ENCODE data around the gene BRCA1.
"Not testable (repeated sequence)": the region's sequence is repeated elsewhere in the genome, so short reads cannot be mapped to it uniquely, and the experiment has no call there.

BRCA1 gene

DNA sequence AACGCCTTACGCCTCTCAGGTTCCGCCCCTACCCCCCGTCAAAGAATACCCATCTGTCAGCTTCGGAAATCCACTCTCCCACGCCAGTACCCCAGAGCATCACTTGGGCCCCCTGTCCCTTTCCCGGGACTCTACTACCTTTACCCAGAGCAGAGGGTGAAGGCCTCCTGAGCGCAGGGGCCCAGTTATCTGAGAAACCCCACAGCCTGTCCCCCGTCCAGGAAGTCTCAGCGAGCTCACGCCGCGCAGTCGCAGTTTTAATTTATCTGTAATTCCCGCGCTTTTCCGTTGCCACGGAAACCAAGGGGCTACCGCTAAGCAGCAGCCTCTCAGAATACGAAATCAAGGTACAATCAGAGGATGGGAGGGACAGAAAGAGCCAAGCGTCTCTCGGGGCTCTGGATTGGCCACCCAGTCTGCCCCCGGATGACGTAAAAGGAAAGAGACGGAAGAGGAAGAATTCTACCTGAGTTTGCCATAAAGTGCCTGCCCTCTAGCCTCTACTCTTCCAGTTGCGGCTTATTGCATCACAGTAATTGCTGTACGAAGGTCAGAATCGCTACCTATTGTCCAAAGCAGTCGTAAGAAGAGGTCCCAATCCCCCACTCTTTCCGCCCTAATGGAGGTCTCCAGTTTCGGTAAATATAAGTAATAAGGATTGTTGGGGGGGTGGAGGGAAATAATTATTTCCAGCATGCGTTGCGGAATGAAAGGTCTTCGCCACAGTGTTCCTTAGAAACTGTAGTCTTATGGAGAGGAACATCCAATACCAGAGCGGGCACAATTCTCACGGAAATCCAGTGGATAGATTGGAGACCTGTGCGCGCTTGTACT is at the start of gene BRCA1:
BRCA1 (minus strand) TSS at position 232 of the 834 bp plus-strand sequence. CDS start 1,268 bp downstream, outside the sequence.
- Histone ChIP-seq H3K36me3 (ENCODE audit: control insufficient read depth, insufficient read depth, low read length) (peaks cover 9% of the 10 kb centered on the region), H3K4me1 (ENCODE audit: control insufficient read depth, insufficient read depth, low read length) (no peaks in the 10 kb centered on the region)

GRCh38 chr17:43171586-43172487 is 46.7 kb upstream of the BRCA1 start:
- H3K4me1 ChIP-seq (ENCODE audit: control insufficient read depth, insufficient read depth, low read length) = no peaks in the 10 kb centered on the region
- H3K27me3 ChIP-seq (ENCODE audit: control insufficient read depth, insufficient read depth, low read length) = no peaks in the 10 kb centered on the region
- H3K9ac ChIP-seq (ENCODE audit: low read depth, low read length) = peak overlapping the region; percentile 38
- H3K9me3 ChIP-seq (ENCODE audit: control insufficient read depth, insufficient read depth, low read length) = no peaks in the 10 kb centered on the region
- peak overlapping the region; percentile 99 for H3K4me3 ChIP-seq (ENCODE audit: low read depth, low read length)
- H3K36me3 ChIP-seq (ENCODE audit: control insufficient read depth, insufficient read depth, low read length) = no peaks in the 10 kb centered on the region

More for the DNA sequence above, at the start of gene BRCA1:
- Histone ChIP-seq H3K9me3 (ENCODE audit: control insufficient read depth, insufficient read depth, low read length) (no peaks in the 10 kb centered on the region), H3K9ac (ENCODE audit: low read depth, low read length) (peak within 1 kb of the TSS; percentile 74), H3K4me3 (ENCODE audit: low read depth, low read length) (peak within 1 kb of the TSS; percentile 92), H3K27me3 (ENCODE audit: control insufficient read depth, insufficient read depth, low read length) (no peaks in the 10 kb centered on the region)

DNA sequence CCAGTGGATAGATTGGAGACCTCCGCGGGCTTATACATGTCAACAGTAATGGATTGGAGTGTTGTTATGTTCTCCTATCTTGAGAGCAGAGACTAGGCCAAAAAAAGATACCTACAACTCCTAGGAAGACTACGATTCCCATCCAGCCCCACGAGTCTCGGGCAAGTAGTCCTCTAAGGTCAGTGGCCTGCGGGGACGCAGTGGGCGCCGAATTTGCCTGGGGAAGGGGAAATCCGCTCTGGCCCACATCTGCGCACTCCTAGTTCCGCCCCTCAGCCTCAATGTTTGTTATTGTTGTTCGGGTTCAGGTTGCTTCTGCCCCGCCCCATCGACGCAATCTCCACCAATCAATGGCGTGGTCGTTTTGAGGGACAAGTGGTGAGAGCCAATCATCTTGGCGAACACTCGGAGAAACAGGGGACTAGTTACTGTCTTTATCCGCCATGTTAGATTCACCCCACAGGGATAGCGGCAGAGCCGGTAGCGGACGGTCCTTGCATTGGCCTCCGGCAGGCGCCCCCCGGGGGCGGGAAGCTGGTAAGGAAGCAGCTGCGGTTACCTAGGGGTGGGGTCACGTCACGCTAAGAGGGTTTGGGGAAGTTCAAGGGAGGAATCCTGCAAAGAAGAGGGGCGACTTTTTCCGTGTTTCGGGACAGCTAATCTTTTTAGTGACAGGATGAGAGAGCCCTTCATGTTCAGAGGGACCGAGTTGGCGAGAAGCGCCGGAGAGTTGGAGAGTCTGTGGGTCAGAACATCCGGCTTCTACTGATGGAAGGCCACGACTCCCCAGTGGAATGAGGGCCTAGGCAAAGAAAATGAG is 45.8 kb upstream of the BRCA1 start, which contains the start of gene NBR1:
NBR1 (plus strand) TSS at position 449 of the 820 bp plus-strand sequence. CDS start 4,586 bp downstream, outside the sequence.
- peak within 1 kb of the TSS; percentile 99 for H3K4me3 ChIP-seq (ENCODE audit: low read depth, low read length)
- no peaks in the 10 kb centered on the region for H3K36me3 ChIP-seq (ENCODE audit: control insufficient read depth, insufficient read depth, low read length)
- no peaks in the 10 kb centered on the region for H3K4me1 ChIP-seq (ENCODE audit: control insufficient read depth, insufficient read depth, low read length)

GRCh38 chr17:43170140-43170765 is 45.1 kb upstream of the BRCA1 start:
- Histone ChIP-seq H3K9ac (ENCODE audit: low read depth, low read length) (peak overlapping the region; percentile 83), H3K9me3 (ENCODE audit: control insufficient read depth, insufficient read depth, low read length) (no peaks in the 10 kb centered on the region), H3K4me3 (ENCODE audit: low read depth, low read length) (peak overlapping the region; percentile 99), H3K27me3 (ENCODE audit: control insufficient read depth, insufficient read depth, low read length) (no peaks in the 10 kb centered on the region), H3K36me3 (ENCODE audit: control insufficient read depth, insufficient read depth, low read length) (no peaks in the 10 kb centered on the region), H3K4me1 (ENCODE audit: control insufficient read depth, insufficient read depth, low read length) (no peaks in the 10 kb centered on the region)

More for the DNA sequence above, 45.8 kb upstream of the BRCA1 start, which contains the start of gene NBR1:
- Histone ChIP-seq H3K9ac (ENCODE audit: low read depth, low read length) (peak within 1 kb of the TSS; percentile 83), H3K27me3 (ENCODE audit: control insufficient read depth, insufficient read depth, low read length) (no peaks in the 10 kb centered on the region), H3K9me3 (ENCODE audit: control insufficient read depth, insufficient read depth, low read length) (no peaks in the 10 kb centered on the region)

GRCh38 chr17:43169561-43170139 is 44.5 kb upstream of the BRCA1 start:
- no peaks in the 10 kb centered on the region for H3K36me3 ChIP-seq (ENCODE audit: control insufficient read depth, insufficient read depth, low read length)
- H3K27me3 ChIP-seq (ENCODE audit: control insufficient read depth, insufficient read depth, low read length) = no peaks in the 10 kb centered on the region
- no peaks in the 10 kb centered on the region for H3K4me1 ChIP-seq (ENCODE audit: control insufficient read depth, insufficient read depth, low read length)
- H3K9ac ChIP-seq (ENCODE audit: low read depth, low read length) = peak overlapping the region; percentile 37
- peak overlapping the region; percentile 99 for H3K4me3 ChIP-seq (ENCODE audit: low read depth, low read length)
- no peaks in the 10 kb centered on the region for H3K9me3 ChIP-seq (ENCODE audit: control insufficient read depth, insufficient read depth, low read length)

DNA sequence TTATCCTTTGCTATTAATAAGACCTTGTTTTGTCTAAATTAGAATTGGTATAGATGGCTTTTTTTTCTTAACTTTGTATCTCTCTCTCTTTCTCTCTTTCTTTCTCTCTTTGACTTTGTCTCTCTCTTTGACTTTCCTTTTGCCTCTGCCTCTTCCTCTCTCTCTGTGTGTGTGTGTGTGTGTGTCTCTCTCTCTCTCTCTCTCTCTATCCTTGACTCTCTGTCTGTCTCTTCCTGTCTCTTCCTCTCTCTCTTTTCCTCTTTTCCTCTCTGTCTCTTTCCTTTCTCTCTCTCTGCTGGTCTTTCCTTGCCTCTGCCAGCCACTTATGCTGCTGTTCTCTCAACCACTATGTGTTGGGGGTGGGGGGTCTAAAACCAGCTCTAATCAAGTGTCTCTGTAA is 40.8 kb upstream of the BRCA1 start:
- H3K4me3 ChIP-seq (ENCODE audit: low read depth, low read length); H3K4me1 ChIP-seq (ENCODE audit: control insufficient read depth, insufficient read depth, low read length); H3K36me3 ChIP-seq (ENCODE audit: control insufficient read depth, insufficient read depth, low read length); H3K9me3 ChIP-seq (ENCODE audit: control insufficient read depth, insufficient read depth, low read length); H3K9ac ChIP-seq (ENCODE audit: low read depth, low read length); H3K27me3 ChIP-seq (ENCODE audit: control insufficient read depth, insufficient read depth, low read length): not testable (repeated sequence)

DNA sequence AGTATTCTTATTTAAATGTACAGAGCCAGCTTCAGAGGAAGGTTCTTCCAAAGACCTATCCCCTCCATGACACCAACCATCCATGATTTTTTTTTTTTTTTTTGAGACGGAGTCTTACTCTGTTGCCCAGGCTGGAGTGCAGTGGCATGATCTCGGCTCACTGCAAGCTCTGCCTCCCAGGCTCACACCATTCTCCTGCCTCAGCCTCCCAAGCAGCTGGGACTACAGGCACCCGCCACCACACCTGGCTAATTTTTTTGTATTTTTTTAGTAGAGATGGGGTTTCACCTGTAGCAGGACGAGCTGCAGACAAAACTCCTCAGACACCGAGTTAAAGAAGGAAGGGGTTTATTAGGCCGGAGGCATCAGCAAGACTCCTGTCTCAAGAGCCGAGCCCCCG is 34.8 kb upstream of the BRCA1 start:
- H3K9ac ChIP-seq (ENCODE audit: low read depth, low read length); H3K9me3 ChIP-seq (ENCODE audit: control insufficient read depth, insufficient read depth, low read length); H3K4me3 ChIP-seq (ENCODE audit: low read depth, low read length); H3K4me1 ChIP-seq (ENCODE audit: control insufficient read depth, insufficient read depth, low read length); H3K27me3 ChIP-seq (ENCODE audit: control insufficient read depth, insufficient read depth, low read length); H3K36me3 ChIP-seq (ENCODE audit: control insufficient read depth, insufficient read depth, low read length): not testable (repeated sequence)

GRCh38 chr17:43159232-43159631 is 34.1 kb upstream of the BRCA1 start:
- not testable (repeated sequence) for H3K9ac ChIP-seq (ENCODE audit: low read depth, low read length); H3K27me3 ChIP-seq (ENCODE audit: control insufficient read depth, insufficient read depth, low read length); H3K4me3 ChIP-seq (ENCODE audit: low read depth, low read length); H3K4me1 ChIP-seq (ENCODE audit: control insufficient read depth, insufficient read depth, low read length); H3K9me3 ChIP-seq (ENCODE audit: control insufficient read depth, insufficient read depth, low read length); H3K36me3 ChIP-seq (ENCODE audit: control insufficient read depth, insufficient read depth, low read length)

- no peaks in the 10 kb centered on the region for H3K9me3 ChIP-seq (ENCODE audit: control insufficient read depth, insufficient read depth, low read length)
- H3K9ac ChIP-seq (ENCODE audit: low read depth, low read length) = no peak overlapping the region
- peaks cover 4% of the 10 kb centered on the region for H3K36me3 ChIP-seq (ENCODE audit: control insufficient read depth, insufficient read depth, low read length)
- H3K4me3 ChIP-seq (ENCODE audit: low read depth, low read length) = no peak overlapping the region
- no peaks in the 10 kb centered on the region for H3K4me1 ChIP-seq (ENCODE audit: control insufficient read depth, insufficient read depth, low read length)
- no peaks in the 10 kb centered on the region for H3K27me3 ChIP-seq (ENCODE audit: control insufficient read depth, insufficient read depth, low read length)
Observed at GRCh38 chr17:43155666-43156065, 30.5 kb upstream of the BRCA1 start.

DNA sequence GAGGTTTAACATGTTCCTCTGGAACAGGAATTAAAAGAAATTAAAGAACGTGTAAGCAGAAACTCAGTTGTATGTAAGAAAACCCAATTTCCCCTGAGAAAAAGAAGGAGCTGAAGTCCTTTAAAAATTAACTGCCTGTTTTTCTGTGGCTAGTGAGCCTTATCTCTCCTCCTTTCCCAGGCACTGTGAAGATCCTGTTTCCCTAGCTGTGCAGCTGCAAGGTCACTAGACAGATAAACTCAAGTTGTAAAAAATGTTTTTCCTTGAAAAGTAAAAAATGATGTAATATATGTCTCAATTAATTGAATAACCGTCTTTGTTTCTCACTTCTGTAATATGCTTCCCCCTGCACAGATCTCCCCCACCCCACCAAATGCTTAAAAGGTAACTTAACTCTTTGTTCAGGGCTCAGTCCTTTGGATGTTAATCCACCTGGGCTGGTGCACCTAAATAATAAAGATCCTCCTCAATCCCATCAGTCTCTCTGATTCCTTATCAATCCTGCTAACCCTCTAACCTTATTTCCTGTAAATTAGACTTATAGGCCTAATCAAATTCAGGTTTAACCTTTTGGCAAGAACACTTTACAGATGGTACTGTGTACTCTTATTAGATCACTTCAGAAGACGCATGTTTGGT is 28.2 kb upstream of the BRCA1 start:
- H3K4me1 ChIP-seq (ENCODE audit: control insufficient read depth, insufficient read depth, low read length); H3K27me3 ChIP-seq (ENCODE audit: control insufficient read depth, insufficient read depth, low read length); H3K9me3 ChIP-seq (ENCODE audit: control insufficient read depth, insufficient read depth, low read length); H3K36me3 ChIP-seq (ENCODE audit: control insufficient read depth, insufficient read depth, low read length); H3K9ac ChIP-seq (ENCODE audit: low read depth, low read length); H3K4me3 ChIP-seq (ENCODE audit: low read depth, low read length): not testable (repeated sequence)
